HEK293 (cell line): ENCODE data around the gene SF3B2.

Experiments
- CTCF ChIP-seq: fragments of 450-650 bp; formaldehyde crosslinking; IDR thresholded peaks from 2 replicates; pipeline ENCODE4 v1.5.1; 2016; ENCODE audit warnings: missing biosample characterization, missing genetic modification characterization
- ZNF426 ChIP-seq: fragments of 450-650 bp; formaldehyde crosslinking; IDR thresholded peaks from 2 replicates; pipeline ENCODE4 v1.5.1; 2017; ENCODE audit warnings: missing biosample characterization, missing genetic modification characterization, mild to moderate bottlenecking, inconsistent platforms, moderate library complexity

- TF ChIP-seq CTCF (tag by site-specific recombination) (no peak), ZNF426 (tag by site-specific recombination) (no peak)
Measured at GRCh38 chr11:66011785-66012303, 40.3 kb upstream of the SF3B2 start, which contains the start of gene CST6.
